HG03039 (cell line): ENCODE measurements around the gene ANXA11.

Experiments
- ATAC-seq: cut with Tn5 transposase; IDR thresholded peaks from one replicate; pipeline ENCODE4 v1.9.1; 2021; ENCODE audit warnings: mild to moderate bottlenecking, moderate library complexity; ENCODE audit not compliant: unreplicated experiment

The ANXA11 gene

DNA sequence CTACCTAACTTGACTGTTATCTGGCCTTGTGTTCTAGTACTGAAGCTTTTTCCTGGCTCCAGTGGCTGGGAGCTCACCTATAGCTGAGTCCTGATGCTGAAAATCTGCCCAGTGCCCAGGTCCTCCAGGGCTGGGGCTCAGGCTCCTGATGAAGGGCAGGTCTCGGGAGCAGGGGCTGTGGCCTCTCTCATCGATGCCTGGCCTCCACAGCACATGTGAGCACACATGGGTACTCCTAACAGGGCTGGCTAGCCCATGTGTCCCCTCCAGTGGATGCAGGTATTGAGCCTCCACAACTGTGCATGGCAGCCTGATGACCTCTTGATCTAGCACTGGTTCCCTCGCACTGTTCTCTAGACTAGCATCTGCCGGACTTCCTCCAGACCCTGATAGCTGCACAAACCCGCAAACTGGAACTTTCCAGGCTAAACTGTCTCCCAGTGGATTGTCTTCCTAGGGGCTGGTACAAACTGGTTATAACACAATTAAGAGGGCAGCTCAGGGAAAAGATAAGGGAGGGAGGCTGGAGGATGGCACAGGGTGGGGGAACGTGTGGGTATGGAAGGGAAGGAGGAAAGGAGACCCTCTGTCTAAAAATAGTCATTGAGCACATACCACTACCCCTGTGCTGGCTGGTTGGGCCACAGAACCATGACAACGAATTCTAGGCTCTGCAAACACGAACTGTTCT, 37.7 kb downstream of the ANXA11 start:
- ATAC-seq = no peak

DNA sequence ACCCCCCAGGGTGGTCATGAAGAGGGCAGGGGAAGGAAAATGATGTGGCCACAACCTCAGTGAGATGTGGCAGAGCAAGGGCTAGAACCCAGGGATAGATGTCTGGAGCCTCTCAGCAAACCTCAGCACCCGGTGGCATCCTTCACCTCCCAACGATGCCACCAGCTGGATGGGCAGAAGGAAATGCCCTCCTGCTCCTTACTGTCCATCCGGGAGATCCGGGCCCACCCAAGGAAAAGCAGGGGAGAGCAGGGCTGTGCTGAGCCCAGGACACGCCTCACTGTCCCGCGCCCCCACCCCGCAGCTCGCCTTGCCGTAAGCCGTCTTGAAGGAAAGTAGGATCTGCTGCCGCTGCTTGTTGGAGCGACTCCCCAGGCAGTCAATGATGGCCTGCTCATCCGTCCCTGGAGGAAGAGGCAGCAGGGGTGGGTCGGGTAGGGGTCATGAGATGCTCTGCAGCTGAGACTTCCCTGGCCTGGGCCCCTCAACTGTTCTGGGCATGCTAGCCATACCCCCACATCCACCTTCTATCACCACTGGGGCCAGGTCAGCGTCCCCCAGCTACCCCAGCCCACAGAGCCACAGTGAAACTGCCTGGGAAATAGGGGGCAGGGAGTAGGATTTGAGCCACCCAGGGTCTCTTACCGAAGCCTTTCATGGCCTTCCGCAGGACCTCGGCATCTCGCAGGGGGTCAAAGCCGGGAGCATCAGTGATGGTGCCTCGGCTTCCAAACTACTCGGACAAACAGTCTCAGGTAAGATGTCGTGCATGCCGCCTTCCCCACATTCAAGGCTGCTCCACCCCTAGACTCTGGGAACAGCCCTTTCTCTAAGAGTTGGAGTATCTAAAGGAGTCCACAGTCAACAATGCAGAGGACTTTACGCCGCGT, 38.5 kb downstream of the ANXA11 start:
- no peak for ATAC-seq

DNA sequence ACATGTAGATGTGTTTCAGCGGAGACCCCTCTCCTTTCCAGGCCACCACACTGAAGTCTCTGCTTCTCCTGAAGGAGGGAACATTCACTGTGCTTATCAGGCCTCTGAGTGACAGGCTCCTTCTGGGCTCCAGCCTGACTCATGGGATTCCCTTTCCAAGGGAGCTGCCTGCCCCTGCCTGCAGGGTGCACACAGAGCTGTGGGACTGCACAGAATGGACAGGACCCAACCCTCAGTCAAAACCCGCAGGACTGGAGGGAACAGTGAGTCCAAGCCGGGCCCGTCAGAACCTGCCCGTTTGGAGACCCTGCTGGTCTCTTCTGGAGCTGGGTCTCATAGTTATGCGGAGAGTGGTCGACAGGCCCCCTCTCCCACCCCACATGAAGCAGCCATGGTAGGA, 40.2 kb downstream of the ANXA11 start:
- no peak for ATAC-seq

DNA sequence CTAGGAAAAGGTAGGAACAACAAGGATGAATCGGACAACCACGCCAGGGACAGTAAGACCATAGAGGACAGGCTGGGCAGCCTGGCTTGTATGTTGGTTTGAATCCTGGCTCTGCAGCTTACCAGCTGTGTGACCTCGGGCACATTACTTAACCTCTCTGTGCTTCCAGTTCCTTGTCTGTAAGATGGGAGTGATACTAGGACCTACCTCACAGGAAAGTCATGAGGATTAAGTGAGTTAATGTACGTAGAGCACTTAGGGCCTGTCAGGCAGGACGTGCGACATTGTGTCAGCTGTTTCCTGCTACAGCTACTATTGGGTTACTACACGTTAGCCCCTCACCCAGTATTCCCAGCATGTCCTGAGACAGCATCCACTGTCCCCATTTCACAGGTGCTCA, 40.7 kb downstream of the ANXA11 start:
- no peak for ATAC-seq

DNA sequence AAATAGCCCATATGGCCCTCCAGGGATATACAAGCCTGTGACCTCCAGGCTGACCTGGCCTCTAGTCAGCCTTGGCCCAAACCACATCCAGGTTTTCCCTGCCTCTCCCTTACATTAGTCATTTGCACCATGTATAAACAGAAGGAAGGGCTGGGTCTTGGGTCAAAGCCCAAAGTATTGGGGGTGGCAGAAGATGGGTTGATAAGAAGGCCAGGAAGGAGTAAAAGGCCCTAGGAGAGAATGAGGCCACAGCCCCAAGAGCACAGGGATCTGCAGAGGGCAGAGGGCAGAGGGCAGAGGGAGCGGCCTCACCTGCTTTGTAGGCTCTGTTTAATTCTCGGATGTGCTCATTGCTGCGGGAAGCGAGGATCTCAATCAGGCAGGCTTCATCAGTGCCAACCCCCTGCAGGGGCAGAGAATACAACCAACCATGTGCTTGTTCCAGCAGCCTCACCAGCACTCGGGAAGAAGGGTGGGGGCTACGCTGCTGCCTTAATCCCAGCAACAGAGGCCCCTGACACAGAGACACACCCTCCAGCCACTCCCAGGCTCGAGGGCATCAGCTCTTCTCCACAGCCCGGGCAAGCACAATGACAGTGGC, 41.5 kb downstream of the ANXA11 start:
- no peak for ATAC-seq

DNA sequence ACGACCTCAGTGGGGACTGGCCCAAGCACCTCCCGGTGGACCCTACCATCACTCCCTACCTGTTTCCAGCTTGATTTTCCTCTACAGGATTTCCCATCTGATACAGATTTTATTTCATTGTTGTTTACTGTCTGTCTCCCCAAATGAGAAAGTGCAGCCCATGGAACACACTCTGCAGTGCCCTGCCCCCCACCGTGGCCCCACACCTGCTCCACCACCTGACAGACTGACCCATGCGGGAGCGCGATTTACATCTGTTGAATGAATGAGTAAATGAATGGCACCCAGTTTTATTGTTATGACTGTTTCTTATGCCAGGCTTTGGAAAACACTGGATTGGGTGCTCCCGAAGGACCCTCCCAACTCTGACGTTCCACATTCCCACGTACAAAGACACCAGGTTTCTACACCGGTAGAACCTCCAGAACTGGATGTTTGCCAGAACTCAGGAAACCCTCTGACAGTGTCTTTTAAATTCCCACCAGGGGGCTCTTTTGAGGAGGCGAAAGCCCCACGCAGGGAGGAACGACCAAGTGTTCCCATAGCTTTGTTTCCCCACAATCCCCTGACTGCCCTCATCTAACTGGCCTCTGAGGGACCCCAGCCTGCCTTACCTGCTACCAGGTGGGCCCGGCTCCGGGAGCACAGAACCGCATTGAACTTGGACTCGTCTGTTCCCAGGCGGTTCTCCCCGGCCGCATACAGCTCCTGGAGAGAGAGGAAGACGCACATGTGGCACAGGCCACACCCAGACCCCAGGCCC, 43.8 kb downstream of the ANXA11 start:
- ATAC-seq = no peak

DNA sequence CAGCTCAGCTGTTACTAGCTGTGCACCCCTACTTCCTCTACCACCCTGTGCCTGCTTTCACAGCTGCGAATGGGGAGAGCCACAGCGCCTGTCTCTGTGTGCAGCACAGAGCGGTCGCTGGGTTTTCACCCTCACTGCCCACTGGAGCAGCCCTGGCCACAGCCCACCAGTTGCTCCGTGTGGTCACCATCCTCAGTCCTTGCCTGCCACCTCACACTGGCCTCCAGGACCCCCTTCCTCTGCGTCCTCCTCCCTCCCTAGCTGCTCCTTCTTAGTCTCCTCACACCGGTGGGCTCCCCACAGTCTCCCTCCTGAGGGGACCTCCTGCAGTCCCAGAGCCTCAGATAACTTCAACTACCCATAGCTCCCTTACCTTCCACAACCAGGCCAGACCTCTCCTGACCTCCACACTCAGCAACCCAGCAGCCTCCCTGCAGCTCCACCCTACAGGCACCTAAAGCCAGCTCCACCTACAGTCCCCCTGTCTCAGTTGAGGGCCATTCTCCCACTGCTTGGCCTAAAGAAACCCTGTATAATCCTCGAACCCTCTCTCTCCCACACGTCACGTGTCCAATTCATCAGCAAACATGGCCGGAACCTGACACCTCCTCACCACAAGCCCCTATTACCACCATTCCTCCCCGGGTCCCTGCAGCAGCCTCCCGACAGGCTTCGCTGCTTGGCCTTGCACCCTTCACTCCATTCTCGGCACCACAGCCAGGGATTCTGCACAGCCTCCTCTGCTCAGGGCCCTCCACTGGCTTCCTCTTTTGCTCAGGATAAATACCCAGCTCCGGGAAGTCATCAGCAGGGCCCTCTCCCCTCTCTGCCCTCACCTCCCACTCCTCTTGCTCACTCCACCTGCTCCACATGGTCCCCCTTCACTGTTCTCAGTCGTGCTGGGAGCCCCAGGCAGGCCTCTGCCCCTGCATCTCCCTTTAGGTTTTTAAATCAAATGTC, 44.7 kb downstream of the ANXA11 start:
- ATAC-seq = no peak

DNA sequence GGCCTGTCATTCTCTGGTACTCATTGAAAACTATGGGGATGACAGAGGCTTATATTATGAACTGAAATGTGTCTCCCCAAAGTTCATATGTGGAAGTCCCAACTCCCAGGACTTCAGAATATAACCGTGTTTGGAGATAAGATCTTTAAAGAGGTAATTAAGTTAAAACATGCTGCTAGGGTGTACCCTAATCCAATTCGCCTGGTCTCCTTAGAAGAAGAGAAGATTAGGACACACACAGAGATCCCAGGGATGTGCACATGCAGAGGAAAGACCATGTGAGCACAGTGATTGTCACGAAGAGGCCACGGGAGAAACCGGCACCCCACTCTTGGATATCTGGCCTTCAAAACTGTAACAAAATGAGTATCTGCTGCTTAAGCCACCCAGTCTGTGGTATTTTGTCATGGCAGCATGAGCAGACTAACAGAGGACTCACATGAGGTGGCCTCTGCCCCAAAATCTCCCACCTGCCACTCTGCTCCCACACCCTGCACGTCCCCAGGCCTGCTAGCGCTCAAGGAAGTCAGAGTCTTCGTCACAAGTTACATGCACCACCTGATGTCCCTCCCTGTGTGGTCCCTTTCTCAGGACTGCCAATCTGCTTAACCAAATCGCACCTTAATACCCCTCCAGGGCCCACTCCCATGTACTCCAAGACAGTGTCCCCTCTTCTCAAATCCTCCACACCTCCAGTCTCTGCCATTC, 46.0 kb downstream of the ANXA11 start:
- no peak for ATAC-seq

DNA sequence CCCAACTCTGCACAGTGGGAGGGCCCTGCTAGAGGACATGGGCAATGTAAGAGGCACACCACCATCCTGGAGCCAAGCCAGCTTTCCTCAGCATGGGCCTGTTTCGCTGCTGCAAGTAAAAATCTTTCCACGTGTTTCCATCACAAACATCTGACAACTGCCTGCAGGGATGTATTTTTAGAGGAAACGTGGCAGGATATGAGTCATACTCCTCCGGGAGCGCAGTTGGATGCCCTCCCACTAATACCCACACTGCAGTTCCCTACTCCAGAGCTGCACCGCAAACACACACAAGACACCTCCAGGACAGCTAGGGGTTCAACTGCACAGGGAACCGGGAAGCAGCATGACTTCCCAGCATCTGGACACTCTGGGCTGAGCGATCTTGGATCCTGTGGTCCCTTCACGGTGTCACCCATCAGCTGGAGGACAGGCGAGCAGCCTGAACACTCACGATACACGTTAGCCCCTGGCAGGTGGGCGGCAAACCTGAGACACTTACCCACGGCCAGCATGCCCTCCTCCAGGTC, 46.7 kb downstream of the ANXA11 start:
- no peak for ATAC-seq

DNA sequence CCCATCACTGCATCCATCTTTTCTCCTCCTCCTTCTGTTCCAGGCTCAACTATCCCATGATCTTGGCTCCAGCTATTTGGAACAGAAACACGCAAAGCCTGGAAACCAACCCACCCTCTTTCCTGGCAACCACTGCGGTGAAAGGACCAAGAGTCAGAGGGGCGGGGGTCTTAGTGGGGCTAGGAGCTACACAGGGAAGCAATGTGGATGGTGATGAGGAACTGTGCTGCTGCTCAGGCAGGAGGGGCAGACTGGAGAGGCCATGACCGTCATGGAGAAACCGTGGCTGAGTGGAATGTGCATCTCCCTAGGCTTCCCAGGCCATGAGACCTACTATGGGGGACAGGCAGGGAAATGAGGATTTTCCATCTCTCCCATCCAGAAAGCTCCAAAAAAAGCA, 47.2 kb downstream of the ANXA11 start:
- no peak for ATAC-seq

DNA sequence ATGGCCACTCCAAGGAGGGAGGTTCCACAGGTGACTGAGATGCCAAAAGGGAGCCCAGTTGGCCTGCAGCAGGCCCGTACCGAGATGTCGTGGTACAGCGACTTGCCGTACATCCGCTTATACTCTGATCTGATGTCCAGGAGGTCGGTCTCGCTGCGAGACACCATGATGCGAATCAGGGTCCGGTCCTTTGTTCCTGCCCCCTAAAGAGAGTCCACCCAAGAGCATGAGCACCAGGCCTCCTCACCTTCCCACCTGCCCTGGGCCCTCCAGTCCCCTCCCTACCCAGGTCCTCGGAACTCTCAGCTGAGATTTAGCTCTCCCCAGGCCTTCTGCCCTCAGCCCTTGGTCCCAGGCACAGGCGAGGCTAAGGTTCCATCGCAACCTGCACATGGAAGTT, 47.8 kb downstream of the ANXA11 start:
- ATAC-seq = no peak

DNA sequence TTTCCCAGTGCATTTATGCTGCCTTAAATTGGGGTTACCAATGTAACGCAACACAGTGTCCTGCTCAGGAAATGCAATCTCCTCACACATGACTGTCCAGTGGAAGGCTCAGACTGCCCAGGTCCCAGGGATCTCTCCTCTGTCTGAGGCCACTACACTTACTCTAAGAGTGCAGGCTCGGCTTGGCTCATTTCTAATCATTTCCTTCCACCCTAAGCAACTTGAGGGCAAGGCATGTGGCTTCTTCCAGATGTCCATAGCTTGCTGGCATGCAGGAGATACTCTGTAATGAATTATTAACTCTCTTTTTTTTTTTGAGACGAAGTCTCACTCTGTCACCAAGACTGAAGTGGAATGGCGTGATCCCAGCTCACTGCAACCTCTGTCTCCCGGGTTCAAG, 49.1 kb downstream of the ANXA11 start:
- ATAC-seq = no peak

DNA sequence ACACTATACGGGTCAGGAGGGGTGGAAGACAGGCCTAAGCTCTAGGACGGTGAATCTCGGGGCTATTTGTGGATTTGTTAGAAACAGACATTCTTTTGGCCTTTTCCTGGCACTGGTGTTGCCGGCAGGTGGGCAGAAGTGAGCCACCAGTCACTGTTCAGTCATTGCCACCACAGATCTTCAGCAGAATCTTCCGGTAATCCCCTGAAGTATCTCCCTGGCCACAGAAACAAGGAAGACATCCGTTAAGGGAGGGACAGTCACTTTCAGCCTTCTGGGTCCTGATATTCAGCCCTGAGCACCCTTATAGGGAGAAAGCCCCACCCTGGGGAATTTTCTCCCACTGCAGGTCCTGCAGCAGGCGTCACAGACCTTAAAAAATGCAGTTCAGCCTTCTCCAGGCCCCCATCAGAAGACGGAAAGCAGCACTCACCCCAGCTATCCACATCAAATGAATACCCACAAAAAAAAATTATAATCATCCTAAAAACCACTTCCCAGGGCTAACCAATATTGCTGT, 49.6 kb downstream of the ANXA11 start:
- no peak for ATAC-seq

DNA sequence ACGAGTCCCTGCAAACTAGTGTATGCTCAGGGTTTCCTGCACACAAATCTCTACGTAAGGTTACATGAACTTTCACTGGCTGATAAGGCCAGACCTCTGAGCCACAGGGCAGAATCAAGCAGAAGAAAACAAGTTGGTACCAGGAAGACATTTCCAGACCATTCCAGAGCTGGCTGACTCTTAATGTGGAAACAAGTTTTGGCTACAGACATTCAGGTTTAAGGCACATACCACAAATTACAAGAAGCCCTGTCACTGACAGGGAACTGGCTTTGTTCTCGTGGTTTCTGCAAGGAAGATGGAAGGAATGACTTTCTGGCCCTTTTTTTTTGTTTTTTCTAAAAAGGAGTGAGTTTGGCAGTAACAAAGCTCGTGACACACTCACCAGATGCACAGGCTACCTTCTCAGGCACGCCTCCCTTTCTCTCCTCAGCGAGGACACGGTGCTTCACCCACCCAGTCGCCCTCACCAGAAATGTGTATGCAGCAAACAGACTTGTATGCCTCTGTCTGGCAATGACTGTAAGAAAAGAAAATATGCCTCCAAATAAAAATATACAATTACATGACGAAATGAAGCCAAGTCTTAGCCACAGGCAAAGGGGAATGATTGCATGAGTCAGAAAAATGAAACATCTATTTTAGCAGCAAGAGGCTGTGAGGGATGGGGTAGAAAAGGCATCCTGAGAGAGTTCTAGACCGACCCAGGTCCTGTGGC, 50.2 kb downstream of the ANXA11 start:
- ATAC-seq = no peak

DNA sequence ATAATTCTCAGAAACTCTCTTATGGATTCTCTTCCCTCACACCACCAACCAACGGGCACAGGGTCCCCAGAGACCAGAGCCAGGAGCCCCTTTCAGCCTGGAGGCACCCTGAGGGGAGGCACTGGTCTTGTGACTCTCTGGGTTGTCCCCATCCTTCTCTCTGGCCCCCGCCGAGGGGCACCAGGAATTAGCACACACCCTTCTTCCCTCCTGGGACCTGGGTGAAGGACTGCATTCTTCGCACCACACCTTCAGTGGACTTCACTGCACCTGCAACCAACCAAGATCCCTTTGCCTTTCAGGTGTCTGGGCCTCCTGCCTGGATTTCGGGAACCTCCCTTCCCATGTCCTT, 50.7 kb downstream of the ANXA11 start:
- no peak for ATAC-seq

DNA sequence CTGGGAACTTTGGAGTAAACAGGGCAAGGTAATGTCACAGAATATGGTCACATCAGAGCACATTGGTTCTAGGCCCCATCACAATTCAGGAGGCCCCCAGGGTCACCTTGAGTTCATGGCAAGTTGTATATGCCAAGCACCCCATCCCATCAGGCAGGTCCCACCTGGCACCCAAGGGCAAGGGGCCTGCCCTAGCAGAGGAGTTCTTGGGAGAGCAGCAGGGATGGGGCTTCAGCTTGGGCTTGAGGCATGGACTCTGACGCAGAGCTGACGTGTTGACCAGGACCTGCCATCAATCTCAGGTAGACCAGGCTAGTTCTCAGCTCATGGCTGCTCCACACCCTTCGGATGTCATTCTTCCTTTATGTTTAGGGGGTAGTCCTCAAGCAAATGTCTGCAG, 51.9 kb downstream of the ANXA11 start:
- no peak for ATAC-seq

DNA sequence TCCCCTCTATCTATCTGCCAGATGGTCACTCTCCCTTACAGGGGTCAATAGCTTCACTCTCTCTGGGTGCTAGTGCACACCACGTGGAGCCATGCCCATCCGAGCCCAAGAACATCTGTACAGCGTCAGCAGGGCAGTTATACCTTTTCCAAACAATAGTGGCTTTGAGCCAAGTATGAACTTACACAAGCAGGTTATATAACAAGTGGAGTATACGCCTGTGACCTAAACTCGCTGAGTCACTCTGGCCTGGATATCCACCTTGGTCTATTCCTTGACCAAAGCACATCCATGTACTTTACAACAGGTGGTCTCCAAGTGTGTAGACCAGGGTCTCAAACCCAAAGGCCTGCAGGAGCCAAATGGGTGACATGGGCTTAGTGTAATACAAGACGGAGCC, 52.5 kb downstream of the ANXA11 start:
- ATAC-seq = no peak

DNA sequence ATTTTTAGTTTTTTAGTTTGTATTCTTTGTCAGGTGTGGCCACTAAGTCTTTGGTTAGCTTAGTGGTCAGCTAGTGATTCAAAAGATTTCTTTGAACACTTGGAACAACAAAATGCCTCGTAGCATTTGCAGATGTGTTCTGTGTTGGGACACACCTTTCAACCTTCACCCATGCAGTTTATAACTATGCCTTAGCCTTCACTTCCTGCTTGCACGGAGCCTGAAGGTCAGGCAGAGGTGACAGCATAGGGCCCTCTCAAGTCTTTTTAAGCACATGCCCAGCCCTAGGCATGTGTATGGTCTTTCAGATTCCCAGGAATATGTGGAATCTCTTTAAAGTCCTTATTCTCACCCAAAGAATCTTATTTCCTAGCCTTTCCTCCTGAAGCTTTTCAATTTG, 55.2 kb downstream of the ANXA11 start:
- no peak for ATAC-seq

DNA sequence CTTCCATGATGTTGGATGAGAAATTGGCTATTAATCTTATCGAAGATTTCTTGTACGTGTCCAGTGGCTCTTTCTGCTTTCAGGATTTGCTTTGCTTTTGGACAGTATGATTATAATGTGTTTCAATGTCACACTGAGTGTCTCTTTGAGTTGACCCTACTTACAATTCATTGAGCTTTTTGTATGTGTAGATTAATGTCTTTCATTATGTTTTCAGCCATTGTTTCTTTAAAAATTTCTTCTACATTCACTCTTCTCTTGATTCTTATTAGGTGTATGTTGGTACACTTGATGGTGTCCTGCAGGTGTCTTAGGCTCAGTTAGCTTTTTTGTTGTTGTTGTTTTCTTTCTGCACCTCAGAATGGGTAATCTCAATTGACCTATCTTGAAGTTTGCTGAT, 56.2 kb downstream of the ANXA11 start:
- ATAC-seq = no peak
